T-cell (primary cell): ENCODE measurements around the gene KCNJ14. TPM values are rescaled to one million over a fixed set of nuclear protein-coding genes. Genes with fewer than 3 reads are reported as not detected.
"Not testable (repeated sequence)": the region's sequence is repeated elsewhere in the genome, so short reads cannot be mapped to it uniquely, and the experiment has no call there.

Experiments used
- ATAC-seq, 4 experiments: fragments of 200-7000 bp in 3 of 4; fragments of 150-1000 bp in 1 of 4; cut with Tn5 transposase; replicated peaks in 1 of 4; 1 replicate in 3 of 4; 2 replicates in 1 of 4; pipeline ENCODE4 v1.10.0; 2021; ENCODE audit warnings: moderate library complexity in 3 of 4, mild to moderate bottlenecking in 2 of 4, moderate number of reproducible peaks in 1 of 4
- CTCF ChIA-PET, 2 donors: fragments of 300-600 bp; sonication (Branson Sonifier 250); formaldehyde crosslinking; loops; one replicate each; lab custom pipeline; 2022; ENCODE audit warnings: antibody characterized with exemption in 2 of 2; lab: Charles Lee
- POLR2A ChIA-PET, 2 donors: fragments of 300-600 bp; sonication (Branson Sonifier 250); formaldehyde crosslinking; loops; one replicate each; lab custom pipeline; 2022; ENCODE audit warnings: antibody characterized with exemption in 2 of 2; lab: Charles Lee
- DNase-seq, 35 experiments: peaks; one replicate each; pipeline versions ENCODE4 v3.0.0 to v3.0.0-alpha.2; 2013 to 2023
- H3K27ac ChIP-seq: one replicate; pipeline ENCODE4 v1.5.1; 2013; ENCODE audit warnings: low read length
- H3K27me3 ChIP-seq, 2 experiments: replicated peaks in 1 of 2; 1 replicate in 1 of 2; 2 replicates in 1 of 2; pipeline versions ENCODE4 v1.6.1 to v1.7.0; 2013; ENCODE audit warnings: low read length in 1 of 2, mixed read lengths in 1 of 2; ENCODE audit not compliant: control insufficient read depth in 2 of 2, insufficient read depth in 2 of 2; ENCODE audit errors: extremely low read depth in 1 of 2
- H3K36me3 ChIP-seq, 2 donors: 1 replicate in 1 of 2; 2 replicates in 1 of 2; pipeline versions ENCODE4 v1.6.1 to v1.7.0; 2013; ENCODE audit warnings: low read length in 1 of 2; ENCODE audit not compliant: control insufficient read depth in 2 of 2, insufficient read depth in 1 of 2; ENCODE audit errors: extremely low read depth in 1 of 2
- H3K4me1 ChIP-seq, 2 experiments: 1 replicate in 1 of 2; 2 replicates in 1 of 2; pipeline versions ENCODE4 v1.6.1 to v1.7.0; 2013; ENCODE audit warnings: low read length in 2 of 2, mixed read lengths in 1 of 2; ENCODE audit not compliant: insufficient read depth in 2 of 2, control insufficient read depth in 1 of 2; ENCODE audit errors: extremely low read depth in 1 of 2
- H3K4me3 ChIP-seq, 2 donors: 1 replicate in 1 of 2; 2 replicates in 1 of 2; pipeline versions ENCODE4 v1.5.1 to v1.7.0; 2013; ENCODE audit warnings: mild to moderate bottlenecking in 2 of 2, low read length in 1 of 2, moderate library complexity in 1 of 2; ENCODE audit not compliant: control insufficient read depth in 1 of 2; ENCODE audit errors: extremely low read depth in 1 of 2
- H3K9me3 ChIP-seq: 2 replicates; pipeline ENCODE4 v1.7.0; 2013
- H3K27ac Mint-ChIP-seq, 2 donors: one replicate each; pipeline ENCODE4 v1.8.0; 2020 to 2021; ENCODE audit warnings: mild to moderate bottlenecking in 2 of 2, mixed read lengths in 2 of 2
- H3K27me3 Mint-ChIP-seq, 2 donors: one replicate each; pipeline ENCODE4 v1.8.0; 2021 to 2022; ENCODE audit warnings: mixed read lengths in 2 of 2
- H3K36me3 Mint-ChIP-seq: one replicate; pipeline ENCODE4 v1.8.0; 2021; ENCODE audit warnings: mixed read lengths
- H3K4me1 Mint-ChIP-seq, 3 donors: one replicate each; pipeline ENCODE4 v1.8.0; 2020 to 2022; ENCODE audit warnings: mixed read lengths in 3 of 3, mild to moderate bottlenecking in 1 of 3
- H3K4me3 Mint-ChIP-seq, 3 donors: one replicate each; pipeline ENCODE4 v1.8.0; 2020 to 2022; ENCODE audit warnings: mild to moderate bottlenecking in 3 of 3, mixed read lengths in 3 of 3, moderate library complexity in 3 of 3
- H3K9me3 Mint-ChIP-seq, 3 donors: one replicate each; pipeline ENCODE4 v1.8.0; 2020 to 2022; ENCODE audit warnings: mixed read lengths in 3 of 3
- WGBS: methylation state at CpG from one replicate; pipeline ENCODE4 v1.1.5; 2013; ENCODE audit warnings: missing lambda C conversion rate; ENCODE audit not compliant: insufficient coverage; 5-methylcytosine and 5-hydroxymethylcytosine counted together
- total RNA-seq, 35 experiments: library from RNA in 6 of 35; stranded (reverse) in 6 of 35; fragments of 120-200 nt in 1 of 35; gene quantifications; one replicate each; pipeline versions ENCODE4 v1.2.1 to v1.2.4 and lab custom pipeline; 2013 to 2026

Gene KCNJ14
- total RNA-seq, 5 donors from 2014 or later (not counting 1 experiment from before 2014, with no cell fraction given) = 2.6 to 3.5 (median 3.2) TPM

DNA sequence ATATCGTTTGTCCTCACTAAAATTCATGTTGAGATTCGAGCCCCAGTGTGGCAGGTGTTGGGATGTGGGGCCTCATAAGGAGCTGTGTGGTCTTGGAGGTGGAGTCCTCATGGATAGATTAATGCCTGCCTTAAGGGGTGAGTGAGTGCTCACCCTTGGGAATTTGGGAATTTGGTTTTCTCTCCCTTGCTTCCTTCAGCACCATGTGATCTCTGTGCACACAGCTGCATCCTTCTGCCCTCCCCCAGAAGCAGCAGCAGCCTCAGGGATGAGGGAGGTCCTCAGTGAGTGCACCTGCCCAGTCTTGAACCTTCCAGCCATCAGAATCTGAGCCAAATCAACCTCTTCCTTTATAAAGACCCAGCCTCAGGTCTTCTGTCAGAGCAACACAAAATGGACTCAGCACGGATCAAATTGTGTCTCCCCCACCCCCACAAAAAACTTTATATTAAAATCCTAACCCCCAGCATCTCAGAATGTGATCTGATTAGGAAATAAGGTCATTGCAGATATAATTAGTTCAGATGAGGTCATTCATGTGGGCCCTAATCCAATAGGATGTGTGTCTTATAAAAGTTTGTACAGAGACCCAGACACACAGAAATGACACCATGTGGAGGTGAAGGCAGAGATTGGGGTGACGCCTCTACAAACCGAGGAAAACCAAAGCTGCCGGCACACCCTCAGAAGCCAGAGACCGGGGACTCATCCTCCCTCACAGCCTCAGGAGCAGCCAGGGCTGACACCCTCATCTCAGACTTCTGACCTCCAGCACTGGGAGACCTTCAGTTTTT is 26.7 kb downstream of the KCNJ14 start:
- ChIA-PET POLR2A (interaction anchor here in 1 of 2 donors (0.5 kb wide), 1 partner anchor 1193 kb away, joined by 3 read pairs; no protein-coding TSS in a partner anchor), CTCF (no interaction called here)
- Mint-ChIP-seq H3K4me3 (peak overlapping the region; percentile 31 to 89 (median 83)), H3K9me3 (no peaks in the 10 kb centered on the region), H3K27ac (peak overlapping the region; percentile 70 to 74), H3K27me3 (no peaks in the 10 kb centered on the region), H3K36me3 (no peaks in the 10 kb centered on the region), H3K4me1 (peaks cover 13 to 26% (median 19%) of the 10 kb centered on the region in 3 donors)
- WGBS = no CpG with 5 or more reads among the region's 7 CpGs
- H3K27ac ChIP-seq = no peak overlapping the region
- DNase-seq (no peak), ATAC-seq (no peak)
- peaks cover 0 to 3% of the 10 kb centered on the region in 2 experiments for H3K27me3 ChIP-seq
- peaks cover 9 to 14% of the 10 kb centered on the region in 2 donors for H3K36me3 ChIP-seq
- H3K4me3 ChIP-seq = no peak overlapping the region
- H3K9me3 ChIP-seq = no peaks in the 10 kb centered on the region
- peaks cover 4 to 26% of the 10 kb centered on the region in 2 experiments for H3K4me1 ChIP-seq

DNA sequence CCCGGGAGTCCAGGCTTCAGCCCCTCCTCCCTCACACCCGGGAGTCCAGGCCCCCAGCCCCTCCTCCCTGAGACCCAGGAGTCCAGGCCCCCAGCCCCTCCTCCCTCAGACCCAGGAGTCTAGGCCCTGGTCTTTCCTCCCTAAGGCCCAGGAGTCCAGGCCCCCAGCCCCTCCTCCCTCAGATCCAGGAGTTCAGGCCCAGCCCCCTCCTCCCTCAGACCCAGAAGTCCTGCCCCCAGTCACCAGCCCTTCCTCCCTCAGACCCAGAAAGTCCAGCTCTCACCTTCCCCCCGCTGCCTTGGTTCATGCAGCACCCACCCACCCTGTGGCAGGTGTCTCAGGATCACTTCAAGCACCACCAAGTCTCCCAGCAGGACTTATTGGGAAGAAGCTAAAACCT is 27.9 kb downstream of the KCNJ14 start:
- peaks cover 0 to 3% of the 10 kb centered on the region in 2 experiments for H3K27me3 ChIP-seq
- ATAC-seq = no peak
- ChIA-PET POLR2A (no interaction called here), CTCF (no interaction called here)
- no peak overlapping the region for H3K27ac ChIP-seq
- no peaks in the 10 kb centered on the region for H3K9me3 ChIP-seq
- no peaks in the 10 kb centered on the region for H3K36me3 Mint-ChIP-seq
- H3K27me3 Mint-ChIP-seq = no peaks in the 10 kb centered on the region
- no peak overlapping the region for H3K4me3 ChIP-seq
- no peak for DNase-seq
- WGBS = 96% methylated on average over 3 of the region's 3 CpGs
- peaks cover 13 to 26% (median 19%) of the 10 kb centered on the region in 3 donors for H3K4me1 Mint-ChIP-seq
- H3K4me1 ChIP-seq = peaks cover 4 to 26% of the 10 kb centered on the region in 2 experiments
- no peak overlapping the region for H3K4me3 Mint-ChIP-seq
- no peaks in the 10 kb centered on the region for H3K9me3 Mint-ChIP-seq
- peaks cover 2 to 6% of the 10 kb centered on the region in 2 donors for H3K36me3 ChIP-seq
- peak overlapping the region in 1 of 2 donors; percentile 19 for H3K27ac Mint-ChIP-seq

DNA sequence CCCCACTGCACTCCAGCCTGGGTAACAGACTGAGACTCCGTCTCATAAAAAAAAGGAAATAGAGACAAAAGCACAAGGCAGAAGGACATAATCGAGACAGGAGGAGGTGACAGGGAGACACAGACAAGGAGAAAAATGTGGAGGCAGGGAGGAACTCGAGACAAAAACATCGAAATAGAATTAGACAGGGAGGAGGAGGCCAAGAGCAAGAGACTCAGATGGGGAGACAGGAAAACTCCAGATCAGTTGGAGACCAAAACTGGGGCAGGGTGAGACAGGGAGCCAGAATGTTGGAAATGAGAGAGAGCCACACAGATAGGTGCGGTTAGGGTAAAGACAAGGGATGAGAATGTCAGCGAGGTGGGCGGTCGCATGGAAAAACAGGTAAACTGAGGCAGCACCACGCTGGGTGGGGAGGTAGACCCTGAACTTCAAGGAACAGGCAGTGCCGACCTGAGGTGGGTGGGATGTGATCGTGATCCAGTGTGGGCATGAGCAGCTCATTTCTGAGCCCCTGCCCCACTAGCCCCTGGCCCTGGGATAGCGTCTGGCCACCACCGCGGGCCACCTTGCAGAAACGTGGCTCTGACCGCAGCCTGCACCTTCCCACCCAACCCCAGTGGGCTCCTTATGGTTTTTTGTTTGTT is 29.0 kb downstream of the KCNJ14 start:
- H3K27me3 Mint-ChIP-seq = no peaks in the 10 kb centered on the region
- peaks cover 0 to under 1% of the 10 kb centered on the region in 2 donors for H3K36me3 ChIP-seq
- WGBS = 90% methylated on average over 10 of the region's 16 CpGs
- H3K9me3 Mint-ChIP-seq = no peaks in the 10 kb centered on the region
- POLR2A ChIA-PET = no interaction called here
- peaks cover 0 to 3% of the 10 kb centered on the region in 2 experiments for H3K27me3 ChIP-seq
- H3K36me3 Mint-ChIP-seq = no peaks in the 10 kb centered on the region
- no peaks in the 10 kb centered on the region for H3K9me3 ChIP-seq
- peaks cover 12 to 24% (median 19%) of the 10 kb centered on the region in 3 donors for H3K4me1 Mint-ChIP-seq
- no peak overlapping the region for H3K27ac Mint-ChIP-seq
- ATAC-seq = no peak
- DNase-seq = no peak
- no peak overlapping the region for H3K27ac ChIP-seq
- CTCF ChIA-PET = interaction anchor here in 1 of 2 donors (0.6 kb wide), 1 partner anchor 92 kb away, joined by 3 read pairs; no protein-coding TSS in a partner anchor
- H3K4me3 ChIP-seq = no peak overlapping the region
- H3K4me1 ChIP-seq = peaks cover 4 to 26% of the 10 kb centered on the region in 2 experiments
- no peak overlapping the region for H3K4me3 Mint-ChIP-seq

DNA sequence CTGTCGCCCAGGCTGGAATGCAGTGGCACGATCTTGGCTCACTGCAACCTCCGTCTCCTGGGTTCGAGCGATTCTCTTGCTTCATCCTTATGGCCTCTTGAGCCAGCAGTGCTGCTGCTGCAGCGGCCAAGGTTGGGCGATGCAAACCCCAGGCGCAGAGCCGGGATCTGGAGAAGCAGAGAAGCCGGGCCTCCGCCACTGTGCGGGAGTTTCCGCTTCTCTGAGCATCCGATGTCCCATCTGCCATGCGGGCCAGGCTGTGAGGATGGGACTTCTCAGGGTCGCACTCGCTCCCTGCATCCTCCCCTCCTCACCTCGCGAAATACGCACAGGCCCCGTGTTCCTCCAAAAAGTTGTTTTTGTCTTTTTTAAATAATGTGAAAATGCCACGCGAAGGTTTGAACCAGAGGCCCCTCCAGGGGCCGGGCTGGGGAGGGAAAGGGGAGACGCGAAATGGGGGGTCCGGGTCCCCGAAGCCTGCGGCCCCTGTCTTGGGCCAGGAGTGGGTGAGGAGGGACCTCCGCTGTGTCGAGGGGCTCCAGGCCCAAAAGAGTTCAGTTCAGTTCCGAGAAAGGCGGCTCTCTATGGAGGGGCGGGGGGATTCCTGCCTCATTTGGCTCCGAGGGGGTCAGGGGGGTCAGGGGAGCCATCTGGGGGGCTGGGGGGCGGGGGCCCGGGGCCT is 29.7 kb downstream of the KCNJ14 start:
- H3K27ac Mint-ChIP-seq = no peak overlapping the region
- H3K9me3 Mint-ChIP-seq = no peaks in the 10 kb centered on the region
- no peaks in the 10 kb centered on the region for H3K36me3 Mint-ChIP-seq
- DNase-seq = no peak
- Histone ChIP-seq H3K36me3 (no peaks in the 10 kb centered on the region), H3K4me1 (peaks cover 4 to 30% of the 10 kb centered on the region in 2 experiments), H3K4me3 (no peak overlapping the region), H3K27me3 (peaks cover 0 to 6% of the 10 kb centered on the region in 2 experiments), H3K27ac (no peak overlapping the region), H3K9me3 (no peaks in the 10 kb centered on the region)
- peaks cover 15 to 24% (median 19%) of the 10 kb centered on the region in 3 donors for H3K4me1 Mint-ChIP-seq
- POLR2A ChIA-PET = no interaction called here
- WGBS = 95% methylated on average over 13 of the region's 37 CpGs
- CTCF ChIA-PET = no interaction called here
- H3K27me3 Mint-ChIP-seq = no peaks in the 10 kb centered on the region
- ATAC-seq = no peak
- no peak overlapping the region for H3K4me3 Mint-ChIP-seq

DNA sequence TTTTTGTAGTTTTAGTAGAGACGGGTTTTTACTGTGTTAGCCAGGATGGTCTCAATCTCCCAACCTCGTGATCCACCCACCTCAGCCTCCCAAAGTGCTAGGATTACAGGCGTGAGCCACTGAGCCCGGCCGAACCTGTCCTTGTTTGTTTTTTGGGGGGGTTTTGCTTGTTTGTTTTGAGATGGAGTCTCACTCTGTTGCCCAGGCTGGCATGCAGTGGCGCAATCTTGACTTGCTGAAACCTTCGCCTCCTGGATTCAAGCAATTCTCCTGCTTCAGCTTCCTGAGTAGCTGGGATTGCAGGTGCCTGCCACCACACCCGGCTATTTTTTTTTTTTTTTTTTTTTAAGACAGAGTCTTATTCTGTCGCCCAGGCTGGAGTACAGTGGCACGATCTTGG is 31.3 kb downstream of the KCNJ14 start:
- ATAC-seq, H3K9me3 Mint-ChIP-seq, H3K36me3 ChIP-seq, H3K27ac ChIP-seq, DNase-seq, H3K27me3 Mint-ChIP-seq, H3K4me3 ChIP-seq, H3K4me3 Mint-ChIP-seq, H3K36me3 Mint-ChIP-seq, CTCF ChIA-PET, H3K9me3 ChIP-seq, H3K27ac Mint-ChIP-seq: not testable (repeated sequence)
- POLR2A ChIA-PET = interaction anchor here in 1 of 2 donors (0.6 kb wide), 2 partner anchors 38 to 1468 kb away, joined by 4 to 7 read pairs; no protein-coding TSS in a partner anchor
- H3K4me1 ChIP-seq = peaks cover 1 to 29% of the 10 kb centered on the region in 2 experiments
- H3K4me1 Mint-ChIP-seq = peaks cover 14 to 22% (median 16%) of the 10 kb centered on the region in 3 donors
- WGBS = 100% methylated on average over 2 of the region's 10 CpGs
- peaks cover 0 to 22% of the 10 kb centered on the region in 2 experiments for H3K27me3 ChIP-seq

- POLR2A ChIA-PET = interaction anchor here (0.6 to 0.7 kb wide), 2 partner anchors 39 to 1467 kb away, joined by 3 to 7 read pairs; no protein-coding TSS in a partner anchor
- H3K27ac Mint-ChIP-seq = no peak overlapping the region
- 85% methylated on average over 5 of the region's 6 CpGs for WGBS
These were observed 32.2 kb downstream of the KCNJ14 start for GRCh38 chr19:48487544-48487943.

More at GRCh38 chr19:48487544-48487943, 32.2 kb downstream of the KCNJ14 start:
- no peak for ATAC-seq
- Histone ChIP-seq H3K27ac (no peak overlapping the region), H3K9me3 (no peaks in the 10 kb centered on the region), H3K4me1 (peaks cover 2 to 32% of the 10 kb centered on the region in 2 experiments), H3K27me3 (peaks cover 0 to 30% of the 10 kb centered on the region in 2 experiments), H3K36me3 (no peaks in the 10 kb centered on the region), H3K4me3 (no peak overlapping the region)
- H3K4me3 Mint-ChIP-seq = no peak overlapping the region
- no peaks in the 10 kb centered on the region for H3K36me3 Mint-ChIP-seq
- peaks cover 17 to 25% (median 19%) of the 10 kb centered on the region in 3 donors for H3K4me1 Mint-ChIP-seq
- peaks cover 2 to 8% of the 10 kb centered on the region in 2 donors for H3K27me3 Mint-ChIP-seq
- no peak for DNase-seq
- CTCF ChIA-PET = interaction anchor here in 1 of 2 donors (0.5 kb wide), 1 partner anchor 18 kb away, joined by 4 read pairs; no protein-coding TSS in a partner anchor
- no peaks in the 10 kb centered on the region for H3K9me3 Mint-ChIP-seq
